HEK293 (cell line): ENCODE measurements around the gene LIN37.

Experiments used
- CTCF ChIA-PET: fragments of 350-600 bp; formaldehyde crosslinking; extraction: SDS; loops from one replicate; lab custom pipeline; 2021; ENCODE audit warnings: antibody characterized with exemption; lab: Yijun Ruan, JAX
- POLR2A ChIA-PET: fragments of 300-600 bp; formaldehyde crosslinking; extraction: SDS; loops from one replicate; lab custom pipeline; 2020; ENCODE audit warnings: antibody characterized with exemption, inconsistent platforms; lab: Yijun Ruan, JAX
- H3K27ac ChIP-seq: fragments of 200-500 bp; sonication (Bioruptor generic); 2 replicates; pipeline ENCODE4 v1.5.1; 2014; ENCODE audit warnings: low read depth, low read length, control low read depth, inconsistent platforms; ENCODE audit errors: extremely low read depth
- H3K36me3 ChIP-seq, 2 experiments: fragments of 200-500 bp in 1 of 2; sonication (Bioruptor generic) in 1 of 2; 1 replicate in 1 of 2; 2 replicates in 1 of 2; pipeline ENCODE4 v1.5.1; 2014 to 2017; ENCODE audit warnings: inconsistent platforms in 2 of 2, low read length in 2 of 2; ENCODE audit not compliant: control insufficient read depth in 2 of 2, insufficient read depth in 1 of 2
- H3K4me1 ChIP-seq: fragments of 200-500 bp; sonication (Bioruptor generic); 2 replicates; pipeline ENCODE4 v1.5.1; 2014; ENCODE audit warnings: mild to moderate bottlenecking, low read length, inconsistent platforms; ENCODE audit not compliant: control insufficient read depth, insufficient read depth
- H3K4me3 ChIP-seq: 2 replicates; pipeline ENCODE4 v1.5.1; 2011; ENCODE audit warnings: low read depth, mild to moderate bottlenecking, control low read depth, low read length, moderate library complexity
- H3K9me3 ChIP-seq: fragments of 200-500 bp; sonication (Bioruptor generic); 2 replicates; pipeline ENCODE4 v1.5.1; 2014; ENCODE audit warnings: low read depth, low read length, inconsistent platforms; ENCODE audit not compliant: control insufficient read depth, insufficient read depth
- BCL11B ChIP-seq: fragments of 450-650 bp; formaldehyde crosslinking; IDR thresholded peaks from 2 replicates; pipeline ENCODE4 v1.5.1; 2016; ENCODE audit warnings: low read depth, missing biosample characterization, missing genetic modification characterization
- GLIS2 ChIP-seq: fragments of 450-650 bp; formaldehyde crosslinking; IDR thresholded peaks from 2 replicates; pipeline ENCODE4 v1.5.1; 2016; ENCODE audit warnings: missing biosample characterization, missing genetic modification characterization
- MEIS1 ChIP-seq: sonication (generic); formaldehyde crosslinking; IDR thresholded peaks from 2 replicates; pipeline ENCODE4 v1.8.1; 2022; ENCODE audit warnings: missing genetic modification reagents, mild to moderate bottlenecking, borderline replicate concordance
- MZF1 ChIP-seq: fragments of 450-650 bp; formaldehyde crosslinking; IDR thresholded peaks from 2 replicates; pipeline ENCODE4 v1.5.1; 2017; ENCODE audit warnings: missing biosample characterization, missing genetic modification characterization, borderline replicate concordance
- ZBTB10 ChIP-seq: fragments of 450-650 bp; formaldehyde crosslinking; IDR thresholded peaks from 2 replicates; pipeline ENCODE4 v1.5.1; 2016; ENCODE audit warnings: missing biosample characterization, missing genetic modification characterization
- ZBTB8A ChIP-seq: fragments of 450-650 bp; formaldehyde crosslinking; IDR thresholded peaks from 2 replicates; pipeline ENCODE4 v1.5.1; 2016; ENCODE audit warnings: missing biosample characterization, missing genetic modification characterization
- ZFP41 ChIP-seq: fragments of 450-650 bp; formaldehyde crosslinking; IDR thresholded peaks from 2 replicates; pipeline ENCODE4 v1.5.1; 2016; ENCODE audit warnings: missing biosample characterization, missing genetic modification characterization, borderline replicate concordance
- ZFP69B ChIP-seq: fragments of 450-650 bp; formaldehyde crosslinking; IDR thresholded peaks from 2 replicates; pipeline ENCODE4 v1.5.1; 2016; ENCODE audit warnings: missing biosample characterization, missing genetic modification characterization
- ZNF174 ChIP-seq: fragments of 450-650 bp; formaldehyde crosslinking; IDR thresholded peaks from 2 replicates; pipeline ENCODE4 v1.5.0; 2017; ENCODE audit warnings: missing biosample characterization, mild to moderate bottlenecking, missing genetic modification characterization
- ZNF211 ChIP-seq: fragments of 450-650 bp; formaldehyde crosslinking; IDR thresholded peaks from 2 replicates; pipeline ENCODE4 v1.5.1; 2016; ENCODE audit warnings: low read depth, missing biosample characterization, missing genetic modification characterization
- ZNF266 ChIP-seq: fragments of 450-650 bp; formaldehyde crosslinking; IDR thresholded peaks from 2 replicates; pipeline ENCODE4 v1.5.1; 2016; ENCODE audit warnings: missing biosample characterization, missing genetic modification characterization, low read depth
- ZNF274 ChIP-seq, 2 experiments: fragments of 200-500 bp in 1 of 2; fragments of 450-650 bp in 1 of 2; sonication (Bioruptor generic) in 1 of 2; formaldehyde crosslinking in 1 of 2; IDR thresholded peaks; 2 replicates each; pipeline versions ENCODE4 v1.5.1 to v1.6.1; 2014 to 2016; ENCODE audit warnings: borderline replicate concordance in 1 of 2, inconsistent platforms in 1 of 2, low read length in 1 of 2, missing biosample characterization in 1 of 2, missing genetic modification characterization in 1 of 2
- ZNF280D ChIP-seq: fragments of 450-650 bp; formaldehyde crosslinking; IDR thresholded peaks from 2 replicates; pipeline ENCODE4 v1.5.1; 2016; ENCODE audit warnings: missing biosample characterization, missing genetic modification characterization
- ZNF404 ChIP-seq: fragments of 450-650 bp; formaldehyde crosslinking; IDR thresholded peaks from 2 replicates; pipeline ENCODE4 v1.5.1; 2017; ENCODE audit warnings: missing biosample characterization, missing genetic modification characterization
- ZNF558 ChIP-seq: fragments of 450-650 bp; formaldehyde crosslinking; IDR thresholded peaks from 2 replicates; pipeline ENCODE4 v1.5.1; 2016; ENCODE audit warnings: missing biosample characterization, missing genetic modification characterization
- ZNF560 ChIP-seq: fragments of 450-650 bp; formaldehyde crosslinking; IDR thresholded peaks from 2 replicates; pipeline ENCODE4 v1.5.1; 2017; ENCODE audit warnings: missing biosample characterization, missing genetic modification characterization, borderline replicate concordance
- ZNF600 ChIP-seq: fragments of 450-650 bp; formaldehyde crosslinking; IDR thresholded peaks from 2 replicates; pipeline ENCODE4 v1.5.1; 2016; ENCODE audit warnings: missing biosample characterization, missing genetic modification characterization
- ZNF624 ChIP-seq: fragments of 450-650 bp; formaldehyde crosslinking; IDR thresholded peaks from 2 replicates; pipeline ENCODE4 v1.5.1; 2017; ENCODE audit warnings: missing biosample characterization, missing genetic modification characterization
- ZNF654 ChIP-seq: fragments of 450-650 bp; formaldehyde crosslinking; IDR thresholded peaks from 2 replicates; pipeline ENCODE4 v1.5.1; 2016; ENCODE audit warnings: low read depth, missing biosample characterization, missing genetic modification characterization
- ZNF677 ChIP-seq: fragments of 450-650 bp; IDR thresholded peaks from 2 replicates; pipeline ENCODE4 v1.5.0; 2018; ENCODE audit warnings: missing biosample characterization, mild to moderate bottlenecking, missing genetic modification characterization, moderate library complexity
- ZNF76 ChIP-seq: fragments of 450-650 bp; formaldehyde crosslinking; IDR thresholded peaks from 2 replicates; pipeline ENCODE4; 2016; ENCODE audit warnings: low read depth, missing biosample characterization, missing genetic modification characterization, borderline replicate concordance
- ZNF792 ChIP-seq: fragments of 450-650 bp; formaldehyde crosslinking; IDR thresholded peaks from 2 replicates; pipeline ENCODE4 v1.5.1; 2016; ENCODE audit warnings: missing biosample characterization, missing genetic modification characterization
- ZSCAN23 ChIP-seq: fragments of 450-650 bp; formaldehyde crosslinking; IDR thresholded peaks from 2 replicates; pipeline ENCODE4 v1.5.1; 2016; ENCODE audit warnings: missing biosample characterization, missing genetic modification characterization
- ZSCAN30 ChIP-seq: fragments of 450-650 bp; IDR thresholded peaks from 2 replicates; pipeline ENCODE4 v1.5.1; 2018; ENCODE audit warnings: missing biosample characterization, mild to moderate bottlenecking, missing genetic modification characterization, moderate library complexity
- TF ChIP-seq, protein P1 (sequence below): fragments of 450-650 bp; formaldehyde crosslinking; IDR thresholded peaks from 2 replicates; pipeline ENCODE4 v1.5.1; 2017; ENCODE audit warnings: missing biosample characterization, mild to moderate bottlenecking, missing genetic modification characterization, moderate library complexity
- TF ChIP-seq, protein P2 (sequence below): sonication (generic); formaldehyde crosslinking; IDR thresholded peaks from 2 replicates; pipeline ENCODE4 v1.8.1; 2022; ENCODE audit warnings: mild to moderate bottlenecking, moderate library complexity, missing genetic modification reagents
- TF ChIP-seq, protein P3 (sequence below): fragments of 450-650 bp; formaldehyde crosslinking; IDR thresholded peaks from 2 replicates; pipeline ENCODE4 v1.5.1; 2016; ENCODE audit warnings: missing biosample characterization, missing genetic modification characterization

LIN37 gene

GRCh38 chr19:35716801-35717664 lies 31.3 kb upstream of the LIN37 start:
- Histone ChIP-seq H3K4me3 (peak overlapping the region; percentile 44), H3K9me3 (no peaks in the 10 kb centered on the region), H3K36me3 (peaks cover 26 to 27% of the 10 kb centered on the region in 2 experiments), H3K4me1 (peaks cover 23% of the 10 kb centered on the region), H3K27ac (peak overlapping the region; percentile 93)
- ChIA-PET POLR2A (interaction anchor here (2.3 kb wide), 1 partner anchor 31 kb away, joined by 16 read pairs; the partner anchor contains the start of gene LIN37), CTCF (interaction anchor here (1.0 to 6.0 kb wide), 2 partner anchors 22 to 29 kb away, joined by 5 to 119 read pairs; partner anchors contain the start of genes PSENEN and U2AF1L4)
- peak; percentile 93 for TF ChIP-seq ZNF654
- TF ChIP-seq BCL11B (tag by site-specific recombination), result peak; percentile 79
- TF ChIP-seq ZFP69B, result peak; percentile 75
- TF ChIP-seq ZNF211 (tag by site-specific recombination), result no peak; the same call in 1 of the 2 replicates
- peak; percentile 100 for TF ChIP-seq GLIS2
- no peak for TF ChIP-seq ZNF274 (IDR thresholded peaks at IDR 0.05; ENCODE audit: low read length)
- no peak for TF ChIP-seq ZNF274 (tag by site-specific recombination; IDR thresholded peaks at IDR 0.05; ENCODE audit: borderline replicate concordance)
- TF ChIP-seq ZNF266 (tag by site-specific recombination), result no peak
- TF ChIP-seq ZNF76 (tag by site-specific recombination), result peak; percentile 100
- TF ChIP-seq ZSCAN30 (tag by site-specific recombination), result peak; percentile 95; the same call in 1 of the 2 replicates
- TF ChIP-seq, protein P1, sequence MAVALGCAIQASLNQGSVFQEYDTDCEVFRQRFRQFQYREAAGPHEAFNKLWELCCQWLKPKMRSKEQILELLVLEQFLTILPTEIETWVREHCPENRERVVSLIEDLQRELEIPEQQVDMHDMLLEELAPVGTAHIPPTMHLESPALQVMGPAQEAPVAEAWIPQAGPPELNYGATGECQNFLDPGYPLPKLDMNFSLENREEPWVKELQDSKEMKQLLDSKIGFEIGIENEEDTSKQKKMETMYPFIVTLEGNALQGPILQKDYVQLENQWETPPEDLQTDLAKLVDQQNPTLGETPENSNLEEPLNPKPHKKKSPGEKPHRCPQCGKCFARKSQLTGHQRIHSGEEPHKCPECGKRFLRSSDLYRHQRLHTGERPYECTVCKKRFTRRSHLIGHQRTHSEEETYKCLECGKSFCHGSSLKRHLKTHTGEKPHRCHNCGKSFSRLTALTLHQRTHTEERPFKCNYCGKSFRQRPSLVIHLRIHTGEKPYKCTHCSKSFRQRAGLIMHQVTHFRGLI, result peak; percentile 55
- TF ChIP-seq, protein P2, sequence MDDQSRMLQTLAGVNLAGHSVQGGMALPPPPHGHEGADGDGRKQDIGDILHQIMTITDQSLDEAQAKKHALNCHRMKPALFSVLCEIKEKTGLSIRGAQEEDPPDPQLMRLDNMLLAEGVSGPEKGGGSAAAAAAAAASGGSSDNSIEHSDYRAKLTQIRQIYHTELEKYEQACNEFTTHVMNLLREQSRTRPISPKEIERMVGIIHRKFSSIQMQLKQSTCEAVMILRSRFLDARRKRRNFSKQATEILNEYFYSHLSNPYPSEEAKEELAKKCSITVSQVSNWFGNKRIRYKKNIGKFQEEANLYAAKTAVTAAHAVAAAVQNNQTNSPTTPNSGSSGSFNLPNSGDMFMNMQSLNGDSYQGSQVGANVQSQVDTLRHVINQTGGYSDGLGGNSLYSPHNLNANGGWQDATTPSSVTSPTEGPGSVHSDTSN (CRISPR knock-in tag), result peak; percentile 7; the same call in 1 of the 2 replicates
- TF ChIP-seq MEIS1 (CRISPR knock-in tag), result no peak
- TF ChIP-seq ZBTB8A (tag by site-specific recombination), result peak; percentile 98
- TF ChIP-seq ZNF792 (tag by site-specific recombination), result peak; percentile 86
- no peak for TF ChIP-seq ZNF280D (tag by site-specific recombination)
- TF ChIP-seq, protein P3, sequence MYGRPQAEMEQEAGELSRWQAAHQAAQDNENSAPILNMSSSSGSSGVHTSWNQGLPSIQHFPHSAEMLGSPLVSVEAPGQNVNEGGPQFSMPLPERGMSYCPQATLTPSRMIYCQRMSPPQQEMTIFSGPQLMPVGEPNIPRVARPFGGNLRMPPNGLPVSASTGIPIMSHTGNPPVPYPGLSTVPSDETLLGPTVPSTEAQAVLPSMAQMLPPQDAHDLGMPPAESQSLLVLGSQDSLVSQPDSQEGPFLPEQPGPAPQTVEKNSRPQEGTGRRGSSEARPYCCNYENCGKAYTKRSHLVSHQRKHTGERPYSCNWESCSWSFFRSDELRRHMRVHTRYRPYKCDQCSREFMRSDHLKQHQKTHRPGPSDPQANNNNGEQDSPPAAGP (tag by site-specific recombination), result peak; percentile 96
- peak; percentile 92; the same call in 1 of the 2 replicates for TF ChIP-seq ZNF600 (tag by site-specific recombination)
- TF ChIP-seq ZSCAN23, result no peak; the same call in 1 of the 2 replicates
- peak; percentile 98 for TF ChIP-seq ZBTB10
- TF ChIP-seq ZNF404 (tag by site-specific recombination), result no peak
- 0 out of 2 replicates have a peak, but pooled peaks have one; percentile 2 for TF ChIP-seq ZNF677 (tag by site-specific recombination)
- TF ChIP-seq ZNF560 (tag by site-specific recombination), result no peak
- TF ChIP-seq ZFP41, result 0 out of 2 replicates have a peak, but pooled peaks have one; percentile 20
- TF ChIP-seq ZNF624 (tag by site-specific recombination), result no peak
- no peak for TF ChIP-seq ZNF174 (tag by site-specific recombination)
- TF ChIP-seq MZF1, result no peak
- no peak for TF ChIP-seq ZNF558
